ENCODE results near the gene OR2W1. TPM values are rescaled to one million over a fixed set of nuclear protein-coding genes. Genes with fewer than 3 reads are reported as not detected.

OR2W1 gene
- total RNA-seq, result not detected in 2 replicates

GRCh38 chr6:29045075-29045474, at the start of gene OR2W1:
Gene OR2W1 (minus strand): TSS chr6:29045175. CDS start chr6:29045175, 0 bp downstream.

GRCh38 chr6:29087213-29087612, 42.2 kb upstream of the OR2W1 start, which contains the start of gene OR2B3:
Gene OR2B3 (minus strand): TSS chr6:29087313. CDS start chr6:29087248, 65 bp downstream.

GRCh38 chr6:29005183-29005885, 39.6 kb downstream of the OR2W1 start, which contains the start of gene ZNF311:
Gene ZNF311 (minus strand): TSS chr6:29005315. CDS start chr6:29003954, 1,361 bp downstream.

Other genes starting within 250 kb of the OR2W1 start
- 52.1 and 55.1 TPM in 2 replicates for gene TRIM27, start 121.2 kb downstream of the OR2W1 start, total RNA-seq
- gene ZNF311, start 39.9 kb downstream of the OR2W1 start, total RNA-seq, result 0.27 and 0.39 TPM in 2 replicates
- gene OR2B3, start 42.1 kb upstream of the OR2W1 start, total RNA-seq, result not detected in 2 replicates
- gene OR2J1, start 54.3 kb upstream of the OR2W1 start, total RNA-seq, result not detected in 2 replicates
- gene OR2J3, start 62.9 kb upstream of the OR2W1 start, total RNA-seq, result not detected in 2 replicates
- not detected in 2 replicates for gene OR2J2, start 125.7 kb upstream of the OR2W1 start, total RNA-seq